IMR-90 (cell line): ENCODE measurements around the gene PHF3. TPM values are rescaled to one million over a fixed set of nuclear protein-coding genes. Genes with fewer than 3 reads are reported as not detected.

Source experiments
- ATAC-seq: fragments of 200-7000 bp; cut with Tn5 transposase; 2 replicates; pipeline ENCODE4 v1.9.1; 2020; ENCODE audit warnings: low read depth, mild to moderate bottlenecking, moderate library complexity
- BruUV-seq: library from RNA; stranded (reverse); fragments of 400-500 nt; replicated peaks from 2 replicates; lab custom pipeline; 2021; lab: Mats Ljungman, UMichigan
- CTCF ChIA-PET: fragments of 300-600 bp; formaldehyde crosslinking; extraction: SDS; loops from one replicate; lab custom pipeline; 2021; ENCODE audit warnings: antibody characterized with exemption; lab: Yijun Ruan, JAX
- POLR2A ChIA-PET: fragments of 300-600 bp; sonication (Branson Sonifier 250); formaldehyde crosslinking; loops from one replicate; lab custom pipeline; 2022; ENCODE audit warnings: antibody characterized with exemption; ENCODE audit not compliant: unreplicated experiment; lab: Charles Lee
- DNase-seq: peaks from one replicate; pipeline ENCODE4 v3.0.0; 2013
- H2AFZ ChIP-seq: replicated peaks from 2 replicates; pipeline ENCODE3; 2013; ENCODE audit warnings: low read length, mild to moderate bottlenecking; ENCODE audit not compliant: poor library complexity
- H2AK5ac ChIP-seq: 2 replicates; pipeline ENCODE4 v1.6.1; 2013; ENCODE audit warnings: low read depth, low read length, inconsistent platforms
- H2AK9ac ChIP-seq: replicated peaks from 2 replicates; pipeline ENCODE3; 2013; ENCODE audit warnings: mild to moderate bottlenecking, low read depth, low read length, moderate library complexity; ENCODE audit not compliant: poor library complexity
- H2BK120ac ChIP-seq: 2 replicates; pipeline ENCODE4 v1.6.1; 2013; ENCODE audit warnings: low read depth, low read length, inconsistent platforms
- H2BK15ac ChIP-seq: 3 replicates; pipeline ENCODE4 v1.6.1; 2013; ENCODE audit warnings: low read depth, low read length, inconsistent platforms
- H2BK20ac ChIP-seq: 2 replicates; pipeline ENCODE4 v1.6.1; 2013; ENCODE audit warnings: low read depth, mild to moderate bottlenecking, inconsistent platforms, low read length, moderate library complexity
- H2BK5ac ChIP-seq: 2 replicates; pipeline ENCODE4 v1.6.1; 2013; ENCODE audit warnings: mild to moderate bottlenecking, low read depth, low read length, inconsistent platforms; ENCODE audit not compliant: poor library complexity, severe bottlenecking
- H3K14ac ChIP-seq: replicated peaks from 2 replicates; pipeline ENCODE4 v1.6.1; 2013; ENCODE audit warnings: low read depth, low read length, inconsistent platforms
- H3K18ac ChIP-seq: 2 replicates; pipeline ENCODE4 v1.6.1; 2013; ENCODE audit warnings: low read depth, low read length, control low read depth
- H3K23ac ChIP-seq: 2 replicates; pipeline ENCODE4 v1.6.1; 2013; ENCODE audit warnings: low read depth, low read length, inconsistent platforms
- H3K27ac ChIP-seq: 2 replicates; pipeline ENCODE4 v1.5.1; 2013; ENCODE audit warnings: mild to moderate bottlenecking, control low read depth, low read length; ENCODE audit not compliant: insufficient read depth
- H3K27me3 ChIP-seq: 2 replicates; pipeline ENCODE4 v1.6.1; 2013; ENCODE audit warnings: low read length; ENCODE audit not compliant: control insufficient read depth, insufficient read depth
- H3K36me3 ChIP-seq: 2 replicates; pipeline ENCODE4 v1.6.1; 2013; ENCODE audit warnings: low read length, mixed read lengths; ENCODE audit not compliant: control insufficient read depth, insufficient read depth
- H3K4ac ChIP-seq: 2 replicates; pipeline ENCODE4 v1.6.1; 2013; ENCODE audit warnings: low read depth, low read length, inconsistent platforms
- H3K4me1 ChIP-seq: 2 replicates; pipeline ENCODE4 v1.6.1; 2013; ENCODE audit warnings: low read length, mixed read lengths; ENCODE audit not compliant: control insufficient read depth, insufficient read depth
- H3K4me2 ChIP-seq: 2 replicates; pipeline ENCODE4 v1.6.1; 2013; ENCODE audit warnings: low read depth, mild to moderate bottlenecking, control low read depth, low read length, moderate library complexity
- H3K4me3 ChIP-seq: 2 replicates; pipeline ENCODE4 v1.5.1; 2013; ENCODE audit warnings: low read depth, mild to moderate bottlenecking, control low read depth, low read length, moderate library complexity; ENCODE audit not compliant: insufficient read depth
- H3K56ac ChIP-seq: 2 replicates; pipeline ENCODE4 v1.6.1; 2013; ENCODE audit warnings: low read length, inconsistent platforms; ENCODE audit not compliant: insufficient read depth; ENCODE audit errors: extremely low read depth
- H3K79me1 ChIP-seq, 2 experiments: 2 replicates each; pipeline ENCODE4 v1.6.1; 2013; ENCODE audit warnings: low read length in 2 of 2, inconsistent platforms in 1 of 2, low read depth in 1 of 2
- H3K9ac ChIP-seq: 2 replicates; pipeline ENCODE4 v1.6.1; 2013; ENCODE audit warnings: low read depth, low read length, control low read depth
- H3K9me1 ChIP-seq: 2 replicates; pipeline ENCODE4 v1.6.1; 2013; ENCODE audit warnings: low read length, inconsistent platforms; ENCODE audit not compliant: insufficient read depth
- H3K9me3 ChIP-seq: 2 replicates; pipeline ENCODE4 v1.6.1; 2013; ENCODE audit warnings: low read length; ENCODE audit not compliant: control insufficient read depth, insufficient read depth
- H4K20me1 ChIP-seq: 2 replicates; pipeline ENCODE4 v1.6.1; 2013; ENCODE audit warnings: low read length, inconsistent platforms; ENCODE audit not compliant: insufficient read depth
- H4K5ac ChIP-seq: 2 replicates; pipeline ENCODE4 v1.6.1; 2013; ENCODE audit warnings: mild to moderate bottlenecking, low read depth, low read length, control low read depth
- H4K8ac ChIP-seq, 2 experiments: 2 replicates each; pipeline ENCODE4 v1.6.1; 2013; ENCODE audit warnings: low read depth in 2 of 2, low read length in 2 of 2, control low read depth in 1 of 2, inconsistent platforms in 1 of 2
- H4K91ac ChIP-seq: 2 replicates; pipeline ENCODE4 v1.6.1; 2013; ENCODE audit warnings: low read depth, low read length, inconsistent platforms; ENCODE audit not compliant: insufficient read depth
- CHD1 ChIP-seq: IDR thresholded peaks from 2 replicates; pipeline ENCODE4 v1.6.1; 2012; ENCODE audit warnings: low read depth, low read length, improper control_type of control experiment
- MXI1 ChIP-seq: IDR thresholded peaks from 2 replicates; pipeline ENCODE4 v1.6.1; 2012; ENCODE audit warnings: low read depth, mild to moderate bottlenecking, low read length, moderate library complexity, borderline replicate concordance
- POLR2A ChIP-seq: IDR thresholded peaks from 2 replicates; pipeline ENCODE4 v1.6.1; 2012; ENCODE audit warnings: mild to moderate bottlenecking, low read depth, low read length
- RCOR1 ChIP-seq: IDR thresholded peaks from 2 replicates; pipeline ENCODE4 v1.6.1; 2012; ENCODE audit warnings: mild to moderate bottlenecking, low read length, improper control_type of control experiment; ENCODE audit not compliant: insufficient replicate concordance
- RFX5 ChIP-seq: IDR thresholded peaks from 2 replicates; pipeline ENCODE4 v1.8.0; 2012; ENCODE audit warnings: low read depth, mild to moderate bottlenecking, low read length, moderate library complexity
- SMC3 ChIP-seq: fragments of 150-350 bp; IDR thresholded peaks from 2 replicates; pipeline ENCODE4 v1.6.1; 2016; ENCODE audit warnings: low read depth, mild to moderate bottlenecking, antibody characterized with exemption, low read length, moderate library complexity
- WGBS, 2 experiments: methylation state at CpG; one replicate each; pipeline versions ENCODE4 v1.1.5 to v1.1.7; 2013; ENCODE audit warnings: missing lambda C conversion rate in 2 of 2; ENCODE audit not compliant: insufficient read length in 1 of 2; ENCODE audit errors: extremely low coverage in 2 of 2; 5-methylcytosine and 5-hydroxymethylcytosine counted together
- dilution Hi-C: fragments of 300-500 bp; cut with HindIII; formaldehyde crosslinking; loops from one replicate; pipeline ENCODE4 v1.14.3; 2018; ENCODE audit warnings: low sequenced_read_pairs; ENCODE audit not compliant: unreplicated experiment
- in situ Hi-C: fragments of 300-500 bp; cut with MboI; formaldehyde crosslinking; loops from 3 replicates; pipeline ENCODE4 v1.14.3; 2019; ENCODE audit warnings: low sequenced_read_pairs, inconsistent platforms, mixed read lengths
- intact Hi-C: fragments of 100-400 bp; cut with micrococcal nuclease; formaldehyde crosslinking; loops from 2 replicates; pipeline ENCODE4 v1.10.0; 2022
- polyA plus RNA-seq, 3 experiments: library from polyadenylated mRNA; depleted of rRNA; stranded (reverse); fragments of >200 nt; gene quantifications; 2 replicates each; pipeline ENCODE4 v1.2.3, GENCODE V29; 2012; ENCODE audit warnings: low replicate concordance in 1 of 3
- total RNA-seq: library from RNA; depleted of rRNA; stranded (reverse); fragments of >200 nt; gene quantifications from 2 replicates; pipeline ENCODE4 v1.2.3, GENCODE V29; 2012
- TF ChIP-seq, protein P1 (sequence below): fragments of 150-350 bp; IDR thresholded peaks from 2 replicates; pipeline ENCODE4 v1.6.1; 2016; ENCODE audit warnings: low read depth, mild to moderate bottlenecking, low read length, moderate library complexity, borderline replicate concordance

Gene PHF3
- total and polyA plus RNA-seq, 2 of the 4 experiments (the other 2 are of a cell fraction), result 5.6 to 27.8 TPM

DNA sequence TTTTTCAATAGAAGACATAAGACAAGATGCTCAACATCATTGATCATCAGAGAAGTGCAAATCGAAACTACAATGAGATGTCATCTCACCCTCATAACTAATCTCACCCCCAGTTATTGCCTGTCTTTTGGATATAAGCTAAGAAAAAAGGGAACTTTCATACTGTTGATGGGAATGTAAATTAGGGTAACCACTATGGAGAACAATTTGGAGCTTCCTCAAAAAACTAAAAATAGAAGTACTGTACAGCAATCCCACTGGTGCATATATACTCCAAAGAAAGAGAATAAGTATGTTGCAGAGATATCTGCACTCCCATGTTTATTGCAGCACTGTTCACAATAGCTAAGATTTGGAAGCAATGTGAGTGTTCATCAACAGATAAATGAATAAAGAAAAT, 26.4 kb upstream of the PHF3 start:
- TF ChIP-seq RFX5, result no peak
- TF ChIP-seq, protein P1, sequence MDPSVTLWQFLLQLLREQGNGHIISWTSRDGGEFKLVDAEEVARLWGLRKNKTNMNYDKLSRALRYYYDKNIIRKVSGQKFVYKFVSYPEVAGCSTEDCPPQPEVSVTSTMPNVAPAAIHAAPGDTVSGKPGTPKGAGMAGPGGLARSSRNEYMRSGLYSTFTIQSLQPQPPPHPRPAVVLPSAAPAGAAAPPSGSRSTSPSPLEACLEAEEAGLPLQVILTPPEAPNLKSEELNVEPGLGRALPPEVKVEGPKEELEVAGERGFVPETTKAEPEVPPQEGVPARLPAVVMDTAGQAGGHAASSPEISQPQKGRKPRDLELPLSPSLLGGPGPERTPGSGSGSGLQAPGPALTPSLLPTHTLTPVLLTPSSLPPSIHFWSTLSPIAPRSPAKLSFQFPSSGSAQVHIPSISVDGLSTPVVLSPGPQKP, result no peak
- no peak for TF ChIP-seq MXI1
- TF ChIP-seq POLR2A, result no peak
- no peak for TF ChIP-seq CHD1
- TF ChIP-seq SMC3, result no peak
- no peak for TF ChIP-seq RCOR1
- Histone ChIP-seq H4K8ac (no peak overlapping the region), H3K4me3 (no peak overlapping the region), H2BK20ac (no peak overlapping the region), H3K9me1 (no peaks in the 10 kb centered on the region), H2AFZ (no peak overlapping the region), H3K9ac (no peak overlapping the region), H3K4ac (no peak overlapping the region), H3K27ac (no peak overlapping the region), H4K5ac (no peak overlapping the region), H4K91ac (no peak overlapping the region), H2AK5ac (no peak overlapping the region), H3K23ac (no peak overlapping the region), H4K20me1 (no peaks in the 10 kb centered on the region), H3K79me1 (no peaks in the 10 kb centered on the region), H3K27me3 (peaks cover 2% of the 10 kb centered on the region), H3K4me1 (no peaks in the 10 kb centered on the region), H3K36me3 (no peaks in the 10 kb centered on the region), H2BK5ac (no peak overlapping the region), H3K56ac (no peak overlapping the region), H3K18ac (no peak overlapping the region), H2BK15ac (no peak overlapping the region), H2BK120ac (no peak overlapping the region), H3K4me2 (no peak overlapping the region), H3K14ac (no peak overlapping the region), H3K9me3 (no peaks in the 10 kb centered on the region), H2AK9ac (no peak overlapping the region)
- no peak for ATAC-seq
- intact Hi-C loops, result no loop called here
- in situ Hi-C loops, result no loop called here
- WGBS, 2 experiments, result no CpG with 5 or more reads among the region's 1 CpG
- POLR2A ChIA-PET, result no interaction called here
- DNase-seq, result no peak
- dilution Hi-C loops, result no loop called here
- BruUV-seq, result no TSS peak
- CTCF ChIA-PET, result interaction anchor here (1.4 kb wide), 1 partner anchor 11 kb away, joined by 4 read pairs; no protein-coding TSS in a partner anchor
